Naive B cell (primary cell): Measurements from ENCODE around the gene C1QB. TPM values are rescaled to one million over a fixed set of nuclear protein-coding genes. Genes with fewer than 3 reads are reported as not detected.

ENCODE experiments used
- ATAC-seq, 2 donors: fragments of 150-1000 bp; cut with Tn5 transposase; 2 replicates each; pipeline ENCODE4 v1.10.0; 2021; ENCODE audit warnings: low read depth in 2 of 2, mild to moderate bottlenecking in 2 of 2, moderate library complexity in 2 of 2
- DNase-seq: peaks from one replicate; pipeline ENCODE4 v3.0.0; 2022
- H3K27ac Mint-ChIP-seq, 6 donors: one replicate each; pipeline ENCODE4 v1.8.0; 2020 to 2022; ENCODE audit warnings: mild to moderate bottlenecking in 6 of 6, mixed read lengths in 6 of 6, moderate library complexity in 5 of 6, inconsistent platforms in 2 of 6
- H3K27me3 Mint-ChIP-seq, 3 donors: one replicate each; pipeline ENCODE4 v1.8.0; 2021 to 2022; ENCODE audit warnings: mixed read lengths in 3 of 3, mild to moderate bottlenecking in 1 of 3
- H3K36me3 Mint-ChIP-seq, 2 donors: one replicate each; pipeline ENCODE4 v1.8.0; 2020 to 2022; ENCODE audit warnings: mixed read lengths in 2 of 2, inconsistent platforms in 1 of 2, mild to moderate bottlenecking in 1 of 2
- H3K4me1 Mint-ChIP-seq, 3 donors: one replicate each; pipeline ENCODE4 v1.8.0; 2020 to 2022; ENCODE audit warnings: mixed read lengths in 3 of 3, inconsistent platforms in 1 of 3, mild to moderate bottlenecking in 1 of 3, moderate library complexity in 1 of 3
- H3K4me3 Mint-ChIP-seq, 8 donors: one replicate each; pipeline ENCODE4 v1.8.0; 2020 to 2022; ENCODE audit warnings: mild to moderate bottlenecking in 8 of 8, mixed read lengths in 8 of 8, moderate library complexity in 8 of 8, inconsistent platforms in 2 of 8
- H3K9me3 Mint-ChIP-seq, 7 donors: one replicate each; pipeline ENCODE4 v1.8.0; 2020 to 2022; ENCODE audit warnings: mixed read lengths in 7 of 7, mild to moderate bottlenecking in 5 of 7, inconsistent platforms in 2 of 7, moderate library complexity in 1 of 7
- polyA plus RNA-seq, 6 donors: library from polyadenylated mRNA; unstranded; fragments of 300-500 nt; fragmentation: Illumina TruSeq; gene quantifications; one replicate each; pipeline ENCODE4 v1.2.3, GENCODE V29; 2021; ENCODE audit warnings: low read depth in 6 of 6

C1QB gene
- polyA plus RNA-seq, 6 donors from 2014 or later, result not detected

GRCh38 chr1:22639286-22639685, 13.8 kb upstream of the C1QB start:
- peaks cover 15 to 36% (median 19%) of the 10 kb centered on the region in 3 donors for H3K27me3 Mint-ChIP-seq
- peak overlapping the region in 1 of 6 donors; percentile 27 for H3K27ac Mint-ChIP-seq
- H3K36me3 Mint-ChIP-seq, result no peaks in the 10 kb centered on the region
- H3K4me1 Mint-ChIP-seq, result no peaks in the 10 kb centered on the region
- ATAC-seq (peak in 1 of 2 donors; percentile 28), DNase-seq (no peak)
- H3K4me3 Mint-ChIP-seq, result no peak overlapping the region
- peaks cover 0 to 1% (median 0%) of the 10 kb centered on the region in 7 donors for H3K9me3 Mint-ChIP-seq

DNA sequence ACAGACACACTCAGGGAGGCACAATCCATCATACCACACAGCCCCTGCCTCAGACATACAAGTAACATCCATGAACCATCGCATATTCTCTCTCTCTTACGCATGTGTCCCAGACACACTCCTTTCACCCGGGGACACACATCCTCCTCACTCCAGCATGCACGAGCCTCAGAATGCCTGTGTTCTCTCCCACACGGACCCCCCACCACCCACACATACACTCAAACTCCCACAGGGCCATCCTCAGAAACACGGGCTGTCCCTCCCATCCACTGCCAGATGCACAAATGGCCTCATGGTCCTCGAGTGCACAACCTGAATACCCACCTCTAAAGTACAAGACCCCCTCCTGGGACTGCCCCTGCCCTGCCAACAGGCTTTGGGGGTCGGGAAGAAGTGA, 11.8 kb upstream of the C1QB start:
- no peaks in the 10 kb centered on the region for H3K36me3 Mint-ChIP-seq
- peak overlapping the region in 2 of 6 donors; percentile 11 to 49 for H3K27ac Mint-ChIP-seq
- no peaks in the 10 kb centered on the region for H3K9me3 Mint-ChIP-seq
- DNase-seq (no peak), ATAC-seq (no peak)
- H3K4me3 Mint-ChIP-seq, result peak overlapping the region in 1 of 8 donors; percentile 24
- no peaks in the 10 kb centered on the region for H3K4me1 Mint-ChIP-seq
- H3K27me3 Mint-ChIP-seq, result peaks cover 17 to 47% (median 35%) of the 10 kb centered on the region in 3 donors

DNA sequence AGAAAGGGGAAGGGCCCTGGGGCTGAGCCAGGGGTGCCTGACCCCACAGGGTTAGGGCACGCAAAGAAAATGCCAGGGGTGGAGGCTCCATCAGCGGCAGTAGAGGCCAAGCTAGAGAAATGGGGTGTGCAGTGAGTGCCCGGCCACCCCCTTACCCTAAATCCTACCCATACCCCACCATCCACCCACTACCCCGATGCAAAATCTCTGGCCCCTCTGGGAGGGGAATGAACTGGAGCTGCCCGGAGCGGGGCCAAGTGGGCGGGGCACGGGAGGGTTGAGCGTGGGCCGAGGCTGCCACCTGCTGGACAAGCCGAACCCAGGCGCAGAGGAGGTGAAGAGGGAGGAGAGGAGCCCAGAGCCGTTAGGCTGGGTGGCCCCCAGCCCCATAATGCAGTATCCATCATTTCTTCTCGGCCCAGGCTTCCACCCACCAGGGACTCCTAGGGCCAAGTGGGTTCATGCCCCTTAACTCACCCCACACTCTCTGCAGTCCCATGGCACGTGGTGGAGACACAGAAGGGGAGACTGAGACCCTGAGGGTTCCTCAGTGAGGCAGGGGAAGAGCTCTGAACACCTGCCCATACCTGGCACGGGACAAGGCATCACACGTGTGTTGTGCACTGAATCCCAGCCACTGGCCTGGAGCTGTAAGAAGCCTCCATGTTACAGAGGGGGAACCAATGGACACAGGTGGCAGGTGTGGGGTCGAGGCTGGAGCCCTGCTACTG, 11.0 kb upstream of the C1QB start:
- Mint-ChIP-seq H3K27me3 (peaks cover 12 to 40% (median 31%) of the 10 kb centered on the region in 3 donors), H3K4me3 (no peak overlapping the region)

DNA sequence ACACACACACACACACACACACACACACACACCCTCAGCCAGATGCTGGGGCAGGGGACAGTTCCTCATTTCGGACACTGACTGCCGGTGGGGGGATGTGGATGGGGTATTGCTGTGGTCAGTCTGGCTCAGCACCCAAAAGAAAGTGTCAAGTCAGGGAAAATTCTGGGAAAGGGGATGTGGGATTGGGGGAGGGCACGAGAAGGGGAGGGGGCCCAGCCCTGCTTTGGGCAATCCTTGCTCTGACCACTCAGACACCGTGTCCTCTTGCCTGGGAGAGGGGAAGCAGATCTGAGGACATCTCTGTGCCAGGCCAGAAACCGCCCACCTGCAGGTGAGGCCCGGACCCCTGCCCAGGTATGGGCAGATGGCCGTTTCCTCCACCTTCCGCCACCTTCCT, 9.7 kb upstream of the C1QB start, which contains the start of gene C1QC:
Gene C1QC, plus strand, starts transcription at position 253 of the 400 bp plus-strand sequence. CDS start 391 bp downstream, outside the sequence.
- Mint-ChIP-seq H3K27ac (no peak within 1 kb of the TSS), H3K4me3 (no peak within 1 kb of the TSS), H3K9me3 (no peaks in the 10 kb centered on the region), H3K27me3 (peaks cover 6 to 35% (median 35%) of the 10 kb centered on the region in 3 donors), H3K4me1 (no peaks in the 10 kb centered on the region), H3K36me3 (no peaks in the 10 kb centered on the region)
- ATAC-seq, result no peak
- DNase-seq, result no peak

More for the DNA sequence above, 11.0 kb upstream of the C1QB start:
- DNase-seq (peak; percentile 57), ATAC-seq (peak; percentile 78 to 82)
- Mint-ChIP-seq H3K36me3 (no peaks in the 10 kb centered on the region), H3K4me1 (no peaks in the 10 kb centered on the region), H3K9me3 (no peaks in the 10 kb centered on the region), H3K27ac (no peak overlapping the region)

DNA sequence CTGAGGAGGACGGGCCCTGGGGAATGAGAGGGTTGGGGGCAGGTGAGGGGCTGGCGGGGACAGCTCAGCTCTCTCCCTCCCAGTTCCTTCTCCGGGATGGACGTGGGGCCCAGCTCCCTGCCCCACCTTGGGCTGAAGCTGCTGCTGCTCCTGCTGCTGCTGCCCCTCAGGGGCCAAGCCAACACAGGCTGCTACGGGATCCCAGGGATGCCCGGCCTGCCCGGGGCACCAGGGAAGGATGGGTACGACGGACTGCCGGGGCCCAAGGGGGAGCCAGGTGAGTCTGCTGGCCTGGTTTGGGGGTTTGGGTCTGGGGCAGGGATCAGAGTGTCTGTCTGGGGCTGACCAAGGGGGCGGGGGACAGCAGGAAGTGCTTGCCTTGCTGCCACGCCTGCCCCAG, 9.1 kb upstream of the C1QB start:
- no peak for DNase-seq
- Mint-ChIP-seq H3K27ac (no peak overlapping the region), H3K4me1 (no peaks in the 10 kb centered on the region), H3K4me3 (no peak overlapping the region), H3K9me3 (no peaks in the 10 kb centered on the region), H3K36me3 (no peaks in the 10 kb centered on the region), H3K27me3 (peaks cover 6 to 35% (median 35%) of the 10 kb centered on the region in 3 donors)
- no peak for ATAC-seq

DNA sequence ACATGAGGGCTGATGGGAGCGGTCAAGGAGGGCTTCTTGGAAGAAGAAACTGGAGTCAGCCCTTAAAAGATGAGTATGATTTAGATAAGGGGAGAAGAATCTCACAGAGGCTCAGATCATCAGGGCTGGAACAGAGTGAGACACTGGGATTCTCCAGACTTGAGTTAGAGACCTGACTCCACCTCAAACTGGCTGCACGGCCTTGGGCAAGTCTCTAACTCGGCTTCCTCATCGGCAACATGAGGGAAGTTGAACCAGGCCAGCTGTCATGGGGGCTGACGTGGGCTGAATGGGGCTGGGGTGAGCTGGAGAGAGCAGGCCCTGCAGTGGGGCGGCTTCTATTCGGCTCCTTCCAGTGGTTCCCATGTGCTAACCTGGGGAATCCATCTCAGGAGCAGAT, 7.1 kb upstream of the C1QB start:
- Mint-ChIP-seq H3K36me3 (no peaks in the 10 kb centered on the region), H3K27ac (no peak overlapping the region), H3K27me3 (peaks cover 6 to 35% (median 33%) of the 10 kb centered on the region in 3 donors), H3K4me1 (no peaks in the 10 kb centered on the region), H3K4me3 (no peak overlapping the region), H3K9me3 (no peaks in the 10 kb centered on the region)
- no peak for DNase-seq
- ATAC-seq, result no peak

DNA sequence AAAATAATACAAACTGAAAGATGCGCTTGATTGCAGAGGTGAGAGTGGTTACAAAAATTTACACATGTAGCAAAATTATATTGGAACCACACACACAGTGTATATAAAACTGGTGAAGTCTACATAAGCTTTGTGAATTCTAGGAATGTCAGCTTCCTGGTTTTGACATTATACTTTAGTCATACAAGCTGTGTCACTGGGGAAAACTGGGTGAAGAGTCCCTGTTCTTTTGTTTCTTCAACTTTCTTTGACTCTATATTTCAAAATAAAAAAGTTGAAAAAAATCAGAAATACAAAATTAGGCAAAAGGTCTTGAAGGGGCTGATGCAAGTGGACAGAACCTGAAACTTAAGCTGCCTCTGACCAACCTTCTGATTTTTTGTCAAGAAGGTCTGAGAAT, 6.7 kb upstream of the C1QB start:
- Mint-ChIP-seq H3K27ac (no peak overlapping the region), H3K4me1 (no peaks in the 10 kb centered on the region), H3K36me3 (no peaks in the 10 kb centered on the region), H3K27me3 (peaks cover 6 to 30% (median 29%) of the 10 kb centered on the region in 3 donors), H3K9me3 (no peaks in the 10 kb centered on the region), H3K4me3 (no peak overlapping the region)
- no peak for ATAC-seq
- DNase-seq, result no peak

- Mint-ChIP-seq H3K27me3 (peaks cover 5 to 33% (median 17%) of the 10 kb centered on the region in 3 donors), H3K36me3 (no peaks in the 10 kb centered on the region), H3K9me3 (no peaks in the 10 kb centered on the region), H3K27ac (no peak overlapping the region), H3K4me1 (no peaks in the 10 kb centered on the region), H3K4me3 (no peak overlapping the region)
- DNase-seq, result no peak
- ATAC-seq, result no peak
Measured at GRCh38 chr1:22650089-22650693, 2.8 kb upstream of the C1QB start.

DNA sequence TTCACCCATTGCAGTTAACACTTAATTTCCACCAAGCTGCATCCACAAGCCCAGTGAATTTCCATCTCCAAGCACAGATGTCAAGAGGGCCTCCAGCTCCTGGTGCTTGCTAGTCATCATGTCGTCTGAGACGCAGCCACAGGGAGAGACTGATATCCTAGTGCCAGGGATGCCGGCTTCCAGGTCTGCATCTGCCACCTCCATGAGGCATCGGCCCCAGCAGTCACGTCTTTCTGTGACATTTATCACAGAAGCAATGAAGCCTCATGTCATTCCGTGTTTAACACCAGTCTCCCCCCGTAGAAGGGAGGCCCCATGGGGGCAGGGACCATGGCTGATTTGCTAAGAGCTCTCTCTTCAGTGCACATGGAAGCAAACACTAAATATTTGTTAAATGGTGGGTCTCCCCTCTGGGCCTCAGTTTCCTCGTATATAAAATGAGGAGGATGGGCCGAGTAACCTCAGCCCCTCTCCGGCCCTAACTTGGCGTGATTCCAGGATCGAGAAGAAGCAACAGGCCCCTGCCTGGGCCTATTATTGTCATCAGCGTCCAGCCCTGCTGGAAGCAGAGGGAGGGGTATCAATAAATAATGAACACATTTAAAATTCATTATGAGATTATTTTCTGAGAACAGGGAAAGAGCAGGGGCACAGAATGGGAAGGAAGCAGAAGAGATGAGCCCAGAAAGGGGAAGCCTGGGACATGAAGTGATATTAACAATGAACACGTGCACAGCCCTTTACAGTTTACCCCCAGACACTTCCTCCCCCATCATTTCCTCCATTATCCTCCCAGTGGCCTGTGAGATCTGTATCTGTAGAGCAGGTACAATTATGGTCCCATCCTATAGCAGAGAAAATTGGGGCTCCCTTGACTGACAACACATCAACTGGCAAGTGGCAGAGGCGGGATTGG, 837 bp upstream of the C1QB start:
- Mint-ChIP-seq H3K27ac (no peak overlapping the region), H3K4me1 (no peaks in the 10 kb centered on the region), H3K4me3 (peak overlapping the region in 1 of 8 donors; percentile 48), H3K36me3 (no peaks in the 10 kb centered on the region), H3K9me3 (peaks cover 0 to 1% (median 0%) of the 10 kb centered on the region in 7 donors), H3K27me3 (peaks cover 9 to 32% (median 11%) of the 10 kb centered on the region in 3 donors)
- no peak for ATAC-seq
- no peak for DNase-seq

DNA sequence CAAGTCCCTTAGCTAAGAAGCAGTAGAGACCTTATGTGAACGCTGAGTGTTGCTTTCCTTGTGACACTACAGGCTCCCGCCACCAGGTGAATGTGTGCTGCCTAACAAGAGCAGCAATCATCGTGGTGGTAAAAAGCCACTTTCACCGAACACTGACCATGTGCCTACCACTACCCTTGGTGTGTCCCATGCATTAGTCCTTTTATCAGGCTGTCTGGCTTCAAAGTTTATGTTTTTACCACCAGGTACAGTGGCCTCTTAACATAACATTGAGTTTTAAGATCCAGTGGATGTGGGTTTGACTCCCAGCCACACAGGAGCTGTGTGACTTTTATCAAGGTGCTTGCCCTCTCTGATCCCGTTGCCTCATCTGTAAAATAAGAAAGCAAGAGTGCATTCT, 1.7 kb downstream of the C1QB start:
- H3K27ac Mint-ChIP-seq, result no peak overlapping the region
- peaks cover 9 to 38% (median 11%) of the 10 kb centered on the region in 3 donors for H3K27me3 Mint-ChIP-seq
- H3K9me3 Mint-ChIP-seq, result peaks cover 0 to 9% (median 0%) of the 10 kb centered on the region in 7 donors
- no peak for ATAC-seq
- H3K36me3 Mint-ChIP-seq, result no peaks in the 10 kb centered on the region
- no peaks in the 10 kb centered on the region for H3K4me1 Mint-ChIP-seq
- DNase-seq, result no peak
- no peak overlapping the region for H3K4me3 Mint-ChIP-seq

GRCh38 chr1:22658385-22659163, 5.5 kb downstream of the C1QB start:
- no peak overlapping the region for H3K4me3 Mint-ChIP-seq
- ATAC-seq (no peak), DNase-seq (no peak)
- H3K27ac Mint-ChIP-seq, result peak overlapping the region in 2 of 6 donors; percentile 45 to 70
- peaks cover 0 to 9% (median 2%) of the 10 kb centered on the region in 7 donors for H3K9me3 Mint-ChIP-seq
- H3K4me1 Mint-ChIP-seq, result no peaks in the 10 kb centered on the region
- no peaks in the 10 kb centered on the region for H3K36me3 Mint-ChIP-seq
- H3K27me3 Mint-ChIP-seq, result peaks cover 11 to 32% (median 14%) of the 10 kb centered on the region in 3 donors

GRCh38 chr1:22660716-22661241, 7.7 kb downstream of the C1QB start:
- no peak for ATAC-seq
- Mint-ChIP-seq H3K4me1 (no peaks in the 10 kb centered on the region), H3K4me3 (no peak overlapping the region), H3K36me3 (no peaks in the 10 kb centered on the region), H3K27ac (no peak overlapping the region), H3K27me3 (peaks cover 19 to 40% (median 25%) of the 10 kb centered on the region in 3 donors), H3K9me3 (peaks cover 0 to 9% (median 2%) of the 10 kb centered on the region in 7 donors)
- no peak for DNase-seq
